ENCODE results near the gene GAD1.

GAD1 gene

DNA sequence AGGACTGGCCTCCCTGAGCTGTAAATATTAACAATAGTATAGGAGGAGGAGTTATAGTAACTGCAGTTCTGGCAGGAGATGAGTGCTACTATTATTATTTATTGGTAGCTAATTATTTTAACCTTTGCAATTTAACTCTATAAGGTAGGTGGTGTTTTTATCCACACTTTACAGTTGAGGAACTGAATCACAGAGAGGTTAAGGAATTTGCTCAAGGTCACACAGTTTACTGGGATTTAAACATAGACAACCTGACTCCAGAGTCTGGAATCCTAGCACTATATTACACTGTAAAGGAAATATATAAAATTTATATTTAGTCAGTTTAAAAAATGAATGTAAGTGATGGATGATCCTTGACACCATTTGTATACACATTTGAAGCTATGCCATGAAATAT, 44.4 kb upstream of the GAD1 start:
- TF ChIP-seq, protein P1, sequence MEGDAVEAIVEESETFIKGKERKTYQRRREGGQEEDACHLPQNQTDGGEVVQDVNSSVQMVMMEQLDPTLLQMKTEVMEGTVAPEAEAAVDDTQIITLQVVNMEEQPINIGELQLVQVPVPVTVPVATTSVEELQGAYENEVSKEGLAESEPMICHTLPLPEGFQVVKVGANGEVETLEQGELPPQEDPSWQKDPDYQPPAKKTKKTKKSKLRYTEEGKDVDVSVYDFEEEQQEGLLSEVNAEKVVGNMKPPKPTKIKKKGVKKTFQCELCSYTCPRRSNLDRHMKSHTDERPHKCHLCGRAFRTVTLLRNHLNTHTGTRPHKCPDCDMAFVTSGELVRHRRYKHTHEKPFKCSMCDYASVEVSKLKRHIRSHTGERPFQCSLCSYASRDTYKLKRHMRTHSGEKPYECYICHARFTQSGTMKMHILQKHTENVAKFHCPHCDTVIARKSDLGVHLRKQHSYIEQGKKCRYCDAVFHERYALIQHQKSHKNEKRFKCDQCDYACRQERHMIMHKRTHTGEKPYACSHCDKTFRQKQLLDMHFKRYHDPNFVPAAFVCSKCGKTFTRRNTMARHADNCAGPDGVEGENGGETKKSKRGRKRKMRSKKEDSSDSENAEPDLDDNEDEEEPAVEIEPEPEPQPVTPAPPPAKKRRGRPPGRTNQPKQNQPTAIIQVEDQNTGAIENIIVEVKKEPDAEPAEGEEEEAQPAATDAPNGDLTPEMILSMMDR (IDR thresholded peaks at IDR 0.05) = no peak
- H3K27me3 ChIP-seq (ENCODE audit: control insufficient read depth, insufficient read depth, low read length) = no peaks in the 10 kb centered on the region
- no peaks in the 10 kb centered on the region for H3K79me2 ChIP-seq
- H3K9me3 ChIP-seq (ENCODE audit: control insufficient read depth, low read length) = no peaks in the 10 kb centered on the region
- H3K36me3 ChIP-seq (ENCODE audit: control insufficient read depth, insufficient read depth, low read length) = no peaks in the 10 kb centered on the region
- no peak overlapping the region for H2AFZ ChIP-seq
- no peak overlapping the region for H3K4me3 ChIP-seq (ENCODE audit: low read depth, low read length)
- H3K4me2 ChIP-seq (ENCODE audit: low read length) = no peak overlapping the region
- no peaks in the 10 kb centered on the region for H3K4me1 ChIP-seq
- H3K9ac ChIP-seq = no peak overlapping the region
- no peak overlapping the region for H3K27ac ChIP-seq

DNA sequence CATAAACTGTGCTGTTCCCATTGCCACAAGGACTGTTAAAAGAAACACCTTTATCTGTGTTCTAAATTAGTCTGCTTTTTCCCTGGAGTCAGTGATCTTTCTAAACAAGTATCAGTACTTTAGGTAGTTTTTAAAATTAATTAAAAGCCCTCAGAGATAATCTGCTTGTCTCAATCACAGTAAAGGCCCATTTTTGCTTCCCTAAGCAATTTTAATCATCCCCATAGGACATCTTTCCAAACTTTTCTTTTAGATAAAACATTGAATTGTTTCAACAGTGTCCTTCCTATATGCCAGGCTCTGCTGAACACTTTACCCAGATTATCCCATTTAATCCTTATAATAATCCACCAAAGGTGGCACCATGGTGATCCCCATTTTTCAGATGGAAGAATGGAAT, 42.6 kb upstream of the GAD1 start:
- H3K9me3 ChIP-seq (ENCODE audit: control insufficient read depth, low read length) = no peaks in the 10 kb centered on the region
- no peaks in the 10 kb centered on the region for H3K79me2 ChIP-seq
- no peaks in the 10 kb centered on the region for H3K4me1 ChIP-seq
- H3K9ac ChIP-seq = no peak overlapping the region
- H3K4me3 ChIP-seq (ENCODE audit: low read depth, low read length) = no peak overlapping the region
- H2AFZ ChIP-seq = no peak overlapping the region
- TF ChIP-seq, protein P1 (IDR thresholded peaks at IDR 0.05) = no peak
- H3K4me2 ChIP-seq (ENCODE audit: low read length) = no peak overlapping the region
- H3K27ac ChIP-seq = no peak overlapping the region
- no peaks in the 10 kb centered on the region for H3K27me3 ChIP-seq (ENCODE audit: control insufficient read depth, insufficient read depth, low read length)
- no peaks in the 10 kb centered on the region for H3K36me3 ChIP-seq (ENCODE audit: control insufficient read depth, insufficient read depth, low read length)

DNA sequence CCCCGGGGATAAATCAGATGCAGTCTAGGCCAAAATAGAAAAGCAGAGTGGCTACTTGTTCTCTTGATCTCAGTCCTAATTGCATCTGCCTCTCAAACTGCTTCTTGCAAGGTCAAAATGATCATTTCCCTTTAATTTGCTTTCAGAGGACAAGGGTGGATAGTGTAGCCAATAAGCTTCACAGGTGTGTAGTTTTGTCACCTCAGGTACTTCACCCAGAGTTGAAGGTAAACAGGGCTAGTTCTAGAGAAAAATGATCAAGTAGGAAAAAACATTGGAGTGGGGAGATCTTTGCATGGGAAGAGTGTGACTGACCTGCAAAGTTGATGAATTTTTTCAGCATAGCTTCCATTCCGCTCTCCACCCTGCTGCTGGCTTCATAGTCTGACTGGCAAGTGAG, 37.8 kb upstream of the GAD1 start:
- Histone ChIP-seq H3K79me2 (no peaks in the 10 kb centered on the region), H3K27ac (no peak overlapping the region), H3K4me2 (ENCODE audit: low read length) (no peak overlapping the region), H3K4me1 (no peaks in the 10 kb centered on the region), H3K36me3 (ENCODE audit: control insufficient read depth, insufficient read depth, low read length) (no peaks in the 10 kb centered on the region), H2AFZ (no peak overlapping the region), H3K9ac (no peak overlapping the region), H3K9me3 (ENCODE audit: control insufficient read depth, low read length) (no peaks in the 10 kb centered on the region), H3K27me3 (ENCODE audit: control insufficient read depth, insufficient read depth, low read length) (no peaks in the 10 kb centered on the region), H3K4me3 (ENCODE audit: low read depth, low read length) (no peak overlapping the region)
- TF ChIP-seq, protein P1 (IDR thresholded peaks at IDR 0.05) = no peak

DNA sequence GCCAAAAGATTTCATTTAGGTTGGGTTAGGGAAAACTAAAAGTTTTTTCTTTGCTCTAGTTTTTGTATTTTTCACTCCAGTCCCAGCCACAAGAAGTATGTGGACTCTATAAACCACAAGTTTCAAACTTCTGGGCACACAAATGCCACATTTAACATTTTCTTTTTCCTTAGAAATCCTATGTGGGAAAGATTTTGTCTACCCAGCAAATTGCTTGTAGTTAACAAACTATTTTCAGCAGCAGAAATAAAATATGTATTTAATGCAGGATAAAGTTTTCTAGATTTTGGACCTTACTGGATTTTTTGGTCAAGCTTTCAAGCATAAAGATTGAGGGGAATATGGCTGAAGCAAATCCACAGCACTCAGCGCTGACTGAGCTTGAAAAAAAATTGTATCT, 37.4 kb upstream of the GAD1 start:
- H3K4me1 ChIP-seq = no peaks in the 10 kb centered on the region
- H3K36me3 ChIP-seq (ENCODE audit: control insufficient read depth, insufficient read depth, low read length) = no peaks in the 10 kb centered on the region
- no peak overlapping the region for H3K4me3 ChIP-seq (ENCODE audit: low read depth, low read length)
- TF ChIP-seq, protein P1 (IDR thresholded peaks at IDR 0.05) = no peak
- H3K27me3 ChIP-seq (ENCODE audit: control insufficient read depth, insufficient read depth, low read length) = no peaks in the 10 kb centered on the region
- no peak overlapping the region for H3K9ac ChIP-seq
- no peaks in the 10 kb centered on the region for H3K79me2 ChIP-seq
- H3K9me3 ChIP-seq (ENCODE audit: control insufficient read depth, low read length) = no peaks in the 10 kb centered on the region
- H3K4me2 ChIP-seq (ENCODE audit: low read length) = no peak overlapping the region
- no peak overlapping the region for H2AFZ ChIP-seq
- no peak overlapping the region for H3K27ac ChIP-seq

DNA sequence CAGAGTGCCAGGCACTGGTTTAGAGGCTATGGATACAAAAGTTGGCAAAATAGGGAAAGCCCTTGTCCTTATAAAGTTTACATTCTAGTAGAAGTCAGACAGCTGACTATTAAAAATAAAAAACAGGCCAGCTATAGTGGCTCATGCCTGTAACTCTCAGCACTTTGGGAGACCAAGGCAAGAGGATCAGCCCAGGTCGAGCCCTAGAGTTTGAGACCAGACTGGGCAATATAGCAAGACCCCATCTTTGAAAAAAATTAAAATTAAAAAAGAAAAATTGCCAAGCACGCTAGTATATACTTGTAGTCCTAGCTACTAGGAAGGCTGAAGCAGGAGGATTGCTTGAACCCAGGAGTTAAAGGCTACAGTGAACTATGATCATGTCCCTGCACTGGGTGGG, 34.0 kb upstream of the GAD1 start:
- Histone ChIP-seq H3K79me2 (no peaks in the 10 kb centered on the region), H3K4me2 (ENCODE audit: low read length) (no peak overlapping the region), H3K27me3 (ENCODE audit: control insufficient read depth, insufficient read depth, low read length) (no peaks in the 10 kb centered on the region), H3K27ac (no peak overlapping the region), H3K36me3 (ENCODE audit: control insufficient read depth, insufficient read depth, low read length) (no peaks in the 10 kb centered on the region), H3K9me3 (ENCODE audit: control insufficient read depth, low read length) (no peaks in the 10 kb centered on the region), H3K4me1 (no peaks in the 10 kb centered on the region), H3K4me3 (ENCODE audit: low read depth, low read length) (no peak overlapping the region), H3K9ac (no peak overlapping the region), H2AFZ (no peak overlapping the region)
- TF ChIP-seq, protein P1 (IDR thresholded peaks at IDR 0.05) = no peak
